Endothelial cell of hepatic sinusoid (primary cell): ENCODE measurements around the gene SBF1.
"Not testable (repeated sequence)": the region's sequence is repeated elsewhere in the genome, so short reads cannot be mapped to it uniquely, and the experiment has no call there.

Source experiments
- in situ Hi-C: cut with HindIII; loops from 2 replicates; pipeline ENCODE4 v1.10.0; 2017; ENCODE audit warnings: low sequenced_read_pairs

SBF1 gene, protein sequence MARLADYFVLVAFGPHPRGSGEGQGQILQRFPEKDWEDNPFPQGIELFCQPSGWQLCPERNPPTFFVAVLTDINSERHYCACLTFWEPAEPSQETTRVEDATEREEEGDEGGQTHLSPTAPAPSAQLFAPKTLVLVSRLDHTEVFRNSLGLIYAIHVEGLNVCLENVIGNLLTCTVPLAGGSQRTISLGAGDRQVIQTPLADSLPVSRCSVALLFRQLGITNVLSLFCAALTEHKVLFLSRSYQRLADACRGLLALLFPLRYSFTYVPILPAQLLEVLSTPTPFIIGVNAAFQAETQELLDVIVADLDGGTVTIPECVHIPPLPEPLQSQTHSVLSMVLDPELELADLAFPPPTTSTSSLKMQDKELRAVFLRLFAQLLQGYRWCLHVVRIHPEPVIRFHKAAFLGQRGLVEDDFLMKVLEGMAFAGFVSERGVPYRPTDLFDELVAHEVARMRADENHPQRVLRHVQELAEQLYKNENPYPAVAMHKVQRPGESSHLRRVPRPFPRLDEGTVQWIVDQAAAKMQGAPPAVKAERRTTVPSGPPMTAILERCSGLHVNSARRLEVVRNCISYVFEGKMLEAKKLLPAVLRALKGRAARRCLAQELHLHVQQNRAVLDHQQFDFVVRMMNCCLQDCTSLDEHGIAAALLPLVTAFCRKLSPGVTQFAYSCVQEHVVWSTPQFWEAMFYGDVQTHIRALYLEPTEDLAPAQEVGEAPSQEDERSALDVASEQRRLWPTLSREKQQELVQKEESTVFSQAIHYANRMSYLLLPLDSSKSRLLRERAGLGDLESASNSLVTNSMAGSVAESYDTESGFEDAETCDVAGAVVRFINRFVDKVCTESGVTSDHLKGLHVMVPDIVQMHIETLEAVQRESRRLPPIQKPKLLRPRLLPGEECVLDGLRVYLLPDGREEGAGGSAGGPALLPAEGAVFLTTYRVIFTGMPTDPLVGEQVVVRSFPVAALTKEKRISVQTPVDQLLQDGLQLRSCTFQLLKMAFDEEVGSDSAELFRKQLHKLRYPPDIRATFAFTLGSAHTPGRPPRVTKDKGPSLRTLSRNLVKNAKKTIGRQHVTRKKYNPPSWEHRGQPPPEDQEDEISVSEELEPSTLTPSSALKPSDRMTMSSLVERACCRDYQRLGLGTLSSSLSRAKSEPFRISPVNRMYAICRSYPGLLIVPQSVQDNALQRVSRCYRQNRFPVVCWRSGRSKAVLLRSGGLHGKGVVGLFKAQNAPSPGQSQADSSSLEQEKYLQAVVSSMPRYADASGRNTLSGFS (N-terminal part only)

DNA sequence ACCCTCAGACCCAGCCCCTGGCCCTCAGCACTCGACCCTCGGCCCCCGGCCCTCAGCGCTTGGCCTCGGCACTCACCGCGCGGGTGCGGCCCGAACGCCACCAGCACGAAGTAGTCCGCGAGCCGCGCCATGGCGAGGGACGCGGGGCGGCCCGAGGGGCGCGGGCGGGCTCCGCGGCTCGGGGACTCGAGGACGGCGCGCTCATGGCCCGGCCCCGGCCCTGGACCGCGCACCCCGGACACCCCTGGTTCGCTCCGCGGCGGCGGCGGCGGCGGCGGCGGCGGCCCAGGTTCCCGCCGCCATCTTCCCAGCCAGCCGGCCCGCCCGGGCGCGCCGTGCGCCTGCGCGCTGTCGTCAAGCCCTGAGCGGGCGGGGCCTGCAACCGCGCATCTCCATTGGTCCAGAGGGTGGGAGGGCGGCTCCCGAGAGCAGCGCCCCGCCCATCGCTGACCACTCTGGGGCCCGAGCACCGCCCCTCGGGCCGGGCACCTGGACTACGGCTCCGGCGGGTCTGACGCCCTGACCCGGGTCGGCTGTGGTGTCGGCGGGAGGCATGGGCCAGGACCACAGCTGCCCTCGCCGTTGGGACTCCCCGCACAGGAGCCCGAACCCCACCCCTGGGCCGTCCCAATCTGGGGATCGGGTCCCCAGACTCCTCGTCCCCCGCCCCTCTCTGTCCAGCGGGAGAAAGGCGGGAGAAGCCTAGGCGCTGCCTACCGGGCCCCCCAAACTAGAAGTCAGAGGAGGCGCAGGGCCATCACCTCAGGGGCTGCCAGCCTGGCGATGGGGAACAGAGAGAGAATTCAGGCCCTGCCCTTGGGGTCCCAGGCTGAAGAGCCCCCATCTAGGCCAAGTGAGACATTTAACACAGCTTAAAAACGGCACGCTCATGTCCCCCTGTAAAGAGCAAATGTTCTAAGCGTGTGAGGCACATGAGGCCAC is at the start of gene SBF1:
Gene SBF1 (minus strand): TSS at position 326 of the 942 bp plus-strand sequence. CDS start 195 bp downstream, at position 131.
- in situ Hi-C loops = no loop called here

- in situ Hi-C loops = no loop called here
Measured at GRCh38 chr22:50523806-50524675, 49.2 kb upstream of the SBF1 start.

- in situ Hi-C loops = no loop called here
Measured at GRCh38 chr22:50523458-50523805, 48.6 kb upstream of the SBF1 start.

- in situ Hi-C loops = no loop called here
Measured at GRCh38 chr22:50522806-50523438, 48.1 kb upstream of the SBF1 start.

DNA sequence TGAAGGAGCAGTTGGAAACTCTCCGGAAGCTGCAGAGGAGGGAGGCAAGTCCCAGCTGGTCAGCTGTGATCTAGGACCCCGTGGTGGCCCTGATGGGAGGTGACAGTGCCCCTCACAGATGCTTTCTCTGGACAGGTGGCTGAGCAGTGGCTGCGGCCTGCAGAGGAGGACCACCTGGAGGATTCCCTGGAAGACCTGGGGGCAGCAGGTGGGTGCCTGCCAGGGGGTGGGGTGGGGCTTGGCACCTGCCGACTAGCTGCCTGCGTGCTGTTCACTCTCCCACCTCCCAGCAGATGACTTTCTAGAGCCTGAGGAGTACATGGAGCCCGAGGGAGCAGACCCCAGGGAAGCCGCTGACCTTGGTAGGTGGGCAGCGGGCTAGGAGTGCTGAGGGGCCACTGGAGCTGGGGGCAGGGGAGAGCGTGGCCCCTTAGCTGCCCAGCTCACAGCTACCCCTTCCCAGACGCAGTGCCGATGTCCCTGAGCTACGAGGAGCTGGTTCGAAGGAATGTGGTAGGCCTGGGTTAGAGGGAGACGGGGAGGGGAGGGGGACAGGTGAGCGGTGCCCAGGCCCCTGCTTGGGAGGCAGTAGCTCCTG is 47.5 kb upstream of the SBF1 start:
- in situ Hi-C loops = no loop called here

DNA sequence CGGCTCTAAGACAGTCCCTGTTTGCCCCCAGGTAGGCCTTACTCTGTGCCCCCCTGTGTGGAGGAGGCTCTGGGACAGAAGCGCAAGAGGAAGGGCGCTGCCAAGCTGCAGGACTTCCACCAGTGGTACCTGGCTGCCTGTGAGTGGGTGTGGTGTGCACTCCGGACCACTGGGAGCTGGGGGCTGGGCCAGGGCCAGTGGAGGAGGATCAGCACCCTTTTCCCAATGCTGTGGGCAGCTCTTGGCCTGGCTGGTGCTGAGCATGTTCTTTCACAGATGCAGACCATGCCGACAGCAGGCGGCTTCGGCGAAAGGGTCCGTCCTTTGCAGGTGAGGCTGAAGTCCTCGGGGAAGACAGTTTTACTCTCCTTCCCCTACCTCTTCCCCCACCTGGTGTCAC is 46.9 kb upstream of the SBF1 start:
- in situ Hi-C loops = no loop called here

DNA sequence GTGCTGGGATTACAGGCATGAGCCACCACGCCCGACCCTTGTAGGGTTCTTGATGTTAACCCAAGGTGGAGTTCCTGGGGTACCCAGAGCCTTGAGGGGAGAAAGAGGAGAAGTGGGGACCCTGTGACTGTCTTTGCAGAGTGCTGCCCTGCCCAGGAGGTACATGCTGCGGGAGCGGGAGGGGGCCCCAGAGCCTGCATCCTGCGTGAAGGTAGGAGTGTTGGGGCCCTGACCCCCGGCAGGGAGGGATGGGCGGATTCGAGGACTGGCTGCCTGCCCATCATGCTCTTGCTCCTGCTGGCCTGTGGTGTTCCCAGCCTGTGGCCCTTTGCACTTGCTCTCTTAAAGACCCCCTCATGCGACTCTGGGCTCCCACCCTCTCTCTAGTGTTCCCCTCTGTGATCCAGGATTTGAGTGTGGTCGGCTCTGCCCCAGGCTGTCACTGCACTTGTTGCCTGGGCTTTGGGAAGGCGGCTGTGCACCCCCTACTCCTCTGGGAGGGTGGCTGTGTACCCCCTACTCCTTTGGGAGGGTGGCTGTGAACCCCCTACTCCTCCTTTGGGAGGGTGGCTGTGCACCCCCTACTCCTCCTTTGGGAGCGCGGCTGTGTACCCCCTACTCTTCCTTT is 46.1 kb upstream of the SBF1 start:
- in situ Hi-C loops = no loop called here

DNA sequence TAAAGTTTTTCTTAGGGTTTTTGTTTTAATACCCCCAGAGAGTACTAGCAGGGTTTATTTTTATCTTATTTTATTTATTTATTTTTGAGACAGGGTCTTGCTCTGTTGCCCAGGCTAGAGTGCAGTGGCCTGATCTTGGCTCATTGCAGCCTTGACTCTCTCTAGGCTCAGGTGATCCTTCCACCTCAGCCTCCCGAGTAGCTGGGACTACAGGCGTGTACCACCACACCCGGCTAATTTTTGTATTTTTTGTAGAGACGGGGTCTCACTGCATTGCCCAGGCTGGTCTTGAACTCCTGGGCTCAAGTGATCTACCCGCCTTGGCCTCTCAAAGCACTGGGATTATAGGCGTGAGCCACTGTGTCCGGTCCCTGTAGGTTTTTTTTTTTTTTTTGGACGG is 45.3 kb upstream of the SBF1 start:
- in situ Hi-C loops = not testable (repeated sequence)

GRCh38 chr22:50519151-50519550 is 44.3 kb upstream of the SBF1 start:
- in situ Hi-C loops = no loop called here

DNA sequence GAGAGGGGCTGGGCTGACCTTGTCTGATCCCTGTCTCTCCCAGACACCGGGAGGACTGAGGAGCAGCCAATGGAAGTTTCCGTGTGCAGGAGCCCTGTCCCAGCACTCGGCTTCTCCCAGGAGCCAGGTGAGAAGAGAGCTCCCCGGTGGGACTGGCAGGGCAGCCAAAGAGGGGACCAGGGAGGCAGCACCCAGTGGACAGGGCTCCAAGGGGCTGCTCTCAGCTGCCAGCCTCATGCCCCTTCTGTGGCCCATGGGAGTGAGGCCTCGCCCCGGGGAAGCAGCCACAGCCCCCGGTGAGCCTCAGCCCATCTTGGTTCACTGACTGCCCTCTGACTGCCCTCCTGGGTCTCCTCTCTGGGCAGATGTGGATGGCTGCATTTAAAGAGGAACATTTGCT is 43.8 kb upstream of the SBF1 start:
- in situ Hi-C loops = no loop called here

GRCh38 chr22:50517495-50518260 is 42.8 kb upstream of the SBF1 start:
- in situ Hi-C loops = no loop called here

DNA sequence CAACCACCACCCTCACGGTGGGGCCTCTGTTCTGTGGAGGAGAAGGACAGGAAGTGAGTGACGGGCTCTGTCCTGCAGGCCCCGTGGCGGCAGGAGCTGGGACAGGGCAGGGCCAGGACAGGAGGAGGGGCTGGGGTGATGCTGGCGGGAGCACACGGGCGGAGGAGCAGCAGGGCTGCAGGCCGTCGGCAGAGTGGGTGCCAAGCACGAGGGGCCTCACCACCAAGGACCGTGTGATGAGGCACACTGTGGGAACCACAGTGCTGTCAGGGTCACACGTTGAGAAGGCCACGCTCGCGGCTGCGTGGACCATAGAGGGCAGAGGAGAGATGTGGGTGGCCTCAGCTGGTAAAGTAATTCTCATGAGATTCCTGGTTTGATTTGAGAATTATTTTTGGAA is 42.1 kb upstream of the SBF1 start:
- in situ Hi-C loops = no loop called here

DNA sequence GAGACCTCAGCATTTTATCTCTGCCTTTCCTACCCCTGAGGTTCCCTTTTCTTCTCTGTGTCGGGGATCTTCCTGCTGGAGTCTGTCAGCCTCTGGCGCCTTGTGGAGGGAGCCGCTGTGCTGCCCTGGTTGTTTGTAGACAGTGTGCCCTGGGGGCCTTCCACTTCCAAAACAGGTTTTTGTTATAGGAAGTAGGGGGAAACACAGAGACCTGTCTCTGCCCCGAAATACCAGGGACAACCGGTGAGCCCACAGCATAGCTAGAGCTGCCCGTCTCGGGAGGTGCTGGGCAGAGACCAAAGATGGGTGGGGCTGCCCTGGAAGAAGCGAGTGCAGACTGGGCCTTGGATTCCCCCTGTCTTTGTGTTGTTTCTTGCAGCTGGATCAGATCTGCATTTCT is 41.2 kb upstream of the SBF1 start:
- in situ Hi-C loops = no loop called here

DNA sequence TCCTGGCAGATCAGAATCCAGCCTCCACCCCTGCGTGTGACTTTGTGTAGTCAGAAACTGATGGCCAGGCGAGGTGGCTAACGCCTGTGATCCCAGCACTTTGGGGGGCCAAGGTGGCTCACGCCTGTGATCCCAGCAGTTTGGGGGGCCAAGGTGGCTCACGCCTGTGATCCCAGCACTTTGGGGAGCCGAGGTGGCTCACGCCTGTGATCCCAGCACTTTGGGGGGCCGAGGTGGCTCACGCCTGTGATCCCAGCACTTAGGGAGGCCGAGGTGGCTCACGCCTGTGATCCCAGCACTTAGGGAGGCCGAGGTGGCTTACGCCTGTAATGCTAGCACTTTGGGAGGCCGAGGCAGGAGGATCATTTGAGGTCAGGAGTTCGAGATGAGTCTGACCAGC is 38.3 kb upstream of the SBF1 start:
- in situ Hi-C loops = no loop called here

GRCh38 chr22:50508897-50509296 is 34.1 kb upstream of the SBF1 start:
- in situ Hi-C loops = no loop called here

- in situ Hi-C loops = no loop called here
Measured at GRCh38 chr22:50507991-50508884, 33.4 kb upstream of the SBF1 start, which contains the start of gene NCAPH2. Gene NCAPH2 (plus strand): TSS chr22:50508224. CDS start chr22:50508338, 114 bp downstream.
